ENCODE measurements around the gene GABRA4. TPM values are rescaled to one million over a fixed set of nuclear protein-coding genes. Genes with fewer than 3 reads are reported as not detected.

The GABRA4 gene
- polyA plus RNA-seq, 1 experiment: not detected

GRCh38 chr4:46937493-46937892, 55.9 kb downstream of the GABRA4 start:
- no peak for TF ChIP-seq CTCF (IDR thresholded peaks at IDR 0.05; ENCODE audit: insufficient read depth, low read depth, low read length)
- CTCF ChIA-PET: no interaction called here
- no peak overlapping the region for H3K4me3 ChIP-seq (ENCODE audit: low read depth, low read length)
- H3K36me3 ChIP-seq (ENCODE audit: control insufficient read depth, insufficient read depth, low read length): no peaks in the 10 kb centered on the region
- DNase-seq (ENCODE audit: low read depth): no peak
- POLR2A ChIA-PET: no interaction called here
- H3K27me3 ChIP-seq (ENCODE audit: control insufficient read depth, insufficient read depth, low read length): no peaks in the 10 kb centered on the region

- no peak for TF ChIP-seq CTCF (IDR thresholded peaks at IDR 0.05; ENCODE audit: insufficient read depth, low read depth, low read length)
- POLR2A ChIA-PET: no interaction called here
- no peak for DNase-seq (ENCODE audit: low read depth)
- Histone ChIP-seq H3K27me3 (ENCODE audit: control insufficient read depth, insufficient read depth, low read length) (no peaks in the 10 kb centered on the region), H3K36me3 (ENCODE audit: control insufficient read depth, insufficient read depth, low read length) (no peaks in the 10 kb centered on the region), H3K4me3 (ENCODE audit: low read depth, low read length) (no peak overlapping the region)
- CTCF ChIA-PET: interaction anchor here (0.6 to 1.7 kb wide), 2 partner anchors 76 to 448 kb away, joined by 4 read pairs; no protein-coding TSS in a partner anchor
These were observed 58.7 kb downstream of the GABRA4 start for GRCh38 chr4:46934726-46935125.

GRCh38 chr4:46933686-46934085, 59.7 kb downstream of the GABRA4 start:
- POLR2A ChIA-PET: no interaction called here
- Histone ChIP-seq H3K27me3 (ENCODE audit: control insufficient read depth, insufficient read depth, low read length) (no peaks in the 10 kb centered on the region), H3K4me3 (ENCODE audit: low read depth, low read length) (no peak overlapping the region), H3K36me3 (ENCODE audit: control insufficient read depth, insufficient read depth, low read length) (no peaks in the 10 kb centered on the region)
- CTCF ChIA-PET: interaction anchor here (1.7 kb wide), 1 partner anchor 449 kb away, joined by 4 read pairs; no protein-coding TSS in a partner anchor
- no peak for DNase-seq (ENCODE audit: low read depth)
- no peak for TF ChIP-seq CTCF (IDR thresholded peaks at IDR 0.05; ENCODE audit: insufficient read depth, low read depth, low read length)

GRCh38 chr4:46931981-46932380, 61.4 kb downstream of the GABRA4 start:
- Histone ChIP-seq H3K36me3 (ENCODE audit: control insufficient read depth, insufficient read depth, low read length) (no peaks in the 10 kb centered on the region), H3K4me3 (ENCODE audit: low read depth, low read length) (no peak overlapping the region), H3K27me3 (ENCODE audit: control insufficient read depth, insufficient read depth, low read length) (no peaks in the 10 kb centered on the region)
- DNase-seq (ENCODE audit: low read depth): no peak
- TF ChIP-seq CTCF (IDR thresholded peaks at IDR 0.05; ENCODE audit: insufficient read depth, low read depth, low read length): peak; percentile 49
- CTCF ChIA-PET: interaction anchor here (1.0 to 1.6 kb wide), 3 partner anchors 9 to 451 kb away, joined by 3 to 5 read pairs (median 4); no protein-coding TSS in a partner anchor
- POLR2A ChIA-PET: no interaction called here

- CTCF ChIA-PET: interaction anchor here (1.6 kb wide), 1 partner anchor 452 kb away, joined by 3 read pairs; no protein-coding TSS in a partner anchor
- H3K27me3 ChIP-seq (ENCODE audit: control insufficient read depth, insufficient read depth, low read length): no peaks in the 10 kb centered on the region
- TF ChIP-seq CTCF (IDR thresholded peaks at IDR 0.05; ENCODE audit: insufficient read depth, low read depth, low read length): no peak
- H3K36me3 ChIP-seq (ENCODE audit: control insufficient read depth, insufficient read depth, low read length): no peaks in the 10 kb centered on the region
- POLR2A ChIA-PET: no interaction called here
- no peak for DNase-seq (ENCODE audit: low read depth)
- no peak overlapping the region for H3K4me3 ChIP-seq (ENCODE audit: low read depth, low read length)
These were observed 62.5 kb downstream of the GABRA4 start for GRCh38 chr4:46930891-46931290.
